Measurements from ENCODE around the gene ARFGAP3. TPM values are rescaled to one million over a fixed set of nuclear protein-coding genes. Genes with fewer than 3 reads are reported as not detected.

The ARFGAP3 gene
- polyA plus RNA-seq, 1 experiment = 69.4 TPM

DNA sequence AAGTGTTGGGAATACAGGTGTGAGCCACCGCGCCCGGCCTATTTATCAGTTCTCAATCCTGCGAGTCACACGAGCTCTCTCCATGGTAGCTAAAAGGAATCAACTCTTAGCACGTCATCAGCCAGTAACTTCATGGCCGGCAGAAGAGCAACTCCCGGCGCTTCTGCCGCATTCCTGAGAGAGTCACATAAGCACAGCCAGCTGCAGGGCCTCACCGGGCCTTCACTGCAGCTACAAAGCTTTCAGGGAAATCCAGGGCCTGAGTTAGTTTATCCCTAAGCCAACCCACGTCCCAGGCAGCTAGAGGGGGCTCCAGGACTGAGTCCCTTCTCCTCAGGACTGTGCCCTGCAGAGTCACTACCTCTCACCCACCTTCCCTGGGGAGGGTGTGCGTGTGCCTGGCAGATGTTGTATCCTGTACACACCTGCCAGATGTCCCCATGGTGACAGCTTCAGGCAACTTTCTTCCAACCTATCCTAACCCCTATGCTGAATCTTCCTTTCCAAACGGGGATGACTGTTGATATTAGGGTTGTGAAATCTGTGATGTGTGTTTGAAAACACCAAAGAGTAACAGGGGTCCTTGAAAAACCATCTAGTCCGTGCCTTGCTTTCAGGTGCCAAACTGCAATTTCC lies 45.9 kb upstream of the ARFGAP3 start:
- Histone ChIP-seq H3K27ac (ENCODE audit: low read depth, low read length) (peak overlapping the region; percentile 65), H3K9me3 (ENCODE audit: control insufficient read depth, insufficient read depth, low read length) (no peaks in the 10 kb centered on the region), H3K4me3 (ENCODE audit: low read depth, low read length) (no peak overlapping the region), H3K27me3 (ENCODE audit: control insufficient read depth, insufficient read depth, low read length) (no peaks in the 10 kb centered on the region)
- ChIA-PET POLR2A (interaction anchor here (1.5 kb wide), 1 partner anchor 87 kb away, joined by 4 read pairs; no protein-coding TSS in a partner anchor), CTCF (interaction anchor here (0.7 to 1.0 kb wide), 2 partner anchors 17 to 19 kb away, joined by 3 to 5 read pairs; no protein-coding TSS in a partner anchor)
- TF ChIP-seq, protein P1, sequence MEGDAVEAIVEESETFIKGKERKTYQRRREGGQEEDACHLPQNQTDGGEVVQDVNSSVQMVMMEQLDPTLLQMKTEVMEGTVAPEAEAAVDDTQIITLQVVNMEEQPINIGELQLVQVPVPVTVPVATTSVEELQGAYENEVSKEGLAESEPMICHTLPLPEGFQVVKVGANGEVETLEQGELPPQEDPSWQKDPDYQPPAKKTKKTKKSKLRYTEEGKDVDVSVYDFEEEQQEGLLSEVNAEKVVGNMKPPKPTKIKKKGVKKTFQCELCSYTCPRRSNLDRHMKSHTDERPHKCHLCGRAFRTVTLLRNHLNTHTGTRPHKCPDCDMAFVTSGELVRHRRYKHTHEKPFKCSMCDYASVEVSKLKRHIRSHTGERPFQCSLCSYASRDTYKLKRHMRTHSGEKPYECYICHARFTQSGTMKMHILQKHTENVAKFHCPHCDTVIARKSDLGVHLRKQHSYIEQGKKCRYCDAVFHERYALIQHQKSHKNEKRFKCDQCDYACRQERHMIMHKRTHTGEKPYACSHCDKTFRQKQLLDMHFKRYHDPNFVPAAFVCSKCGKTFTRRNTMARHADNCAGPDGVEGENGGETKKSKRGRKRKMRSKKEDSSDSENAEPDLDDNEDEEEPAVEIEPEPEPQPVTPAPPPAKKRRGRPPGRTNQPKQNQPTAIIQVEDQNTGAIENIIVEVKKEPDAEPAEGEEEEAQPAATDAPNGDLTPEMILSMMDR (IDR thresholded peaks at IDR 0.05; ENCODE audit: low read depth, low read length) = peak; percentile 50
- DNase-seq (ENCODE audit: low read depth, low spot score) = peak; percentile 66

DNA sequence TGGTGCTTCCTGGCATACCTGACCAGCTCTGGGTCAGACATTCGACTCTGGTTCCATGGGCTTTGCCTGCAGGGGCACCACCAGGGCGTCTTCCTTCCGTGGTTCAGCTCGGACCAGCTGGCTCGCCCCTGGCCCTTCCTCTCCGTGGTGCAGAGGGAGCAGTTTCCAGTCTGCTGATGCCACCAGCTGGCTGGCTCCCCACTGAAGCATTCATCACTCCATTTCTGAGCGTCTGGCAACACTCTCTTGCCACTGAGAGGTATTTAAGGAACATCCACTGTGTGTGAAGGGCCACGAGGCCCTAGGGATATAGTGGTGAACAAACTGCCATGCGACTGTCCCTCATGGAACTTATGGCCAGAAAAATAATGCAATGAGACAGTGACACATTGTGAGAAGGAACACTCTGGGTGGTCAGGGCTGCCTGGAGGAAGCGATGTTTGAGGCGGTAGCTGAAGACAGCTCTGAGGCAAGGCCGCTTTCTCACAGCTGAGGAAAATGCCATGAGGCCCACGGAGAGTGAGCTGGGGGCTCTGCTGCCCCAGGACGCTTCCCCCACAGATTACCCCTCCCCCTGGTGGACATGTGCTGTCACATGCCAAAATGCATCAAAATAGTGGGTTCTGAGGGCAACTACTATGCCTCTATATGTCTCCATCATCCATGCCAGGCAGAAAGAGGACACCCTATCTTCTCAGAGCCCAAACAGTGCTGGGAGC lies 44.9 kb upstream of the ARFGAP3 start:
- H3K27ac ChIP-seq (ENCODE audit: low read depth, low read length) = no peak overlapping the region
- ChIA-PET CTCF (interaction anchor here (0.7 to 1.0 kb wide), 2 partner anchors 18 to 20 kb away, joined by 3 to 5 read pairs; no protein-coding TSS in a partner anchor), POLR2A (interaction anchor here (1.5 kb wide), 1 partner anchor 88 kb away, joined by 4 read pairs; no protein-coding TSS in a partner anchor)
- H3K9me3 ChIP-seq (ENCODE audit: control insufficient read depth, insufficient read depth, low read length) = no peaks in the 10 kb centered on the region
- no peaks in the 10 kb centered on the region for H3K27me3 ChIP-seq (ENCODE audit: control insufficient read depth, insufficient read depth, low read length)
- no peak for DNase-seq (ENCODE audit: low read depth, low spot score)
- TF ChIP-seq, protein P1 (IDR thresholded peaks at IDR 0.05; ENCODE audit: low read depth, low read length) = peak; percentile 26
- no peak overlapping the region for H3K4me3 ChIP-seq (ENCODE audit: low read depth, low read length)

DNA sequence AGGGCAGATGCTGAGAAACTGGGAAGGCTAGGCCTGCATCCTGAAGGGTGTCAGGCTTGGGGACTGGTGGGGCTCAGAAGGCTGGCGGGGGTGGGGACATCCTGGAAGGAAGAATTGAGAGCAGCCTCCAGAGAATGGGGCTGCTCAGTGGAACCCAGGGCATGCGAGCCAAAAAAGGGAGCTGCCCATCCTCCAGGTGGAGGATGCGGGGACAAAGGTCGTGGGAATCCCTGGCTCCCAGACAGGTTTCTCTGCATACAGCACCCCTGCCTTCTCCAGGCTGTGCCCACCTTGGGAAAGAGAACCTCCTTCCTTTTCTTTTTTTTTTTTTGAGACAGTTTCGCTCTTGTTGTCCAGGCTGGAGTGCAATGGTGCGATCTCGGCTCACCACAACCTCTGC lies 40.9 kb upstream of the ARFGAP3 start:
- ChIA-PET POLR2A (no interaction called here), CTCF (interaction anchor here (0.7 kb wide), 1 partner anchor 332 kb away, joined by 5 read pairs; no protein-coding TSS in a partner anchor)
- H3K9me3 ChIP-seq (ENCODE audit: control insufficient read depth, insufficient read depth, low read length) = no peaks in the 10 kb centered on the region
- TF ChIP-seq, protein P1 (IDR thresholded peaks at IDR 0.05; ENCODE audit: low read depth, low read length) = no peak
- DNase-seq (ENCODE audit: low read depth, low spot score) = no peak
- no peak overlapping the region for H3K4me3 ChIP-seq (ENCODE audit: low read depth, low read length)
- no peaks in the 10 kb centered on the region for H3K27me3 ChIP-seq (ENCODE audit: control insufficient read depth, insufficient read depth, low read length)
- no peak overlapping the region for H3K27ac ChIP-seq (ENCODE audit: low read depth, low read length)

DNA sequence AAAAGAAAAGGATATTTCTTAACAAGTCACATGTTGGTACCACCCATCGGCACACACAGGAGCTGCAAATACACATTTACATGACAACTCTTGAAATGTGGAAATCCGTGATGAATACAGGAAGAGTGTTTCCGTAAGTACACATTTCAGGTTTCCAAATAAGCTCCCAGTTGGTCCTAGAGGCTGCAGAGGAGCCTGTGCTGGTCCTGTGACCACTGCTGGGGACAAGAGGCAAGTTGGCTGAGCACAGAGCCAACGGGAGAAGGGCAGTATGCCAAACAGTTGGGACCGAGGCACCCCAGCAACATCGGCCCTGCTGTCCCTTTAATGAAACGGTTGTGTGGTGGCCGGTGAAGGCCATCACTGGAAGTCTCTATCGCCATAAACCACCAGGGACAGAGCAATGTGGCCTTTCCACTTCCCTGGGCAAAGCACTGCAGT lies 38.5 kb upstream of the ARFGAP3 start:
- CTCF ChIA-PET = interaction anchor here (0.5 to 1.2 kb wide), 2 partner anchors 13 to 138 kb away, joined by 3 read pairs; no protein-coding TSS in a partner anchor
- DNase-seq (ENCODE audit: low read depth, low spot score) = no peak
- Histone ChIP-seq H3K27me3 (ENCODE audit: control insufficient read depth, insufficient read depth, low read length) (no peaks in the 10 kb centered on the region), H3K9me3 (ENCODE audit: control insufficient read depth, insufficient read depth, low read length) (no peaks in the 10 kb centered on the region), H3K4me3 (ENCODE audit: low read depth, low read length) (no peak overlapping the region), H3K27ac (ENCODE audit: low read depth, low read length) (no peak overlapping the region)
- TF ChIP-seq, protein P1 (IDR thresholded peaks at IDR 0.05; ENCODE audit: low read depth, low read length) = no peak
- POLR2A ChIA-PET = no interaction called here

DNA sequence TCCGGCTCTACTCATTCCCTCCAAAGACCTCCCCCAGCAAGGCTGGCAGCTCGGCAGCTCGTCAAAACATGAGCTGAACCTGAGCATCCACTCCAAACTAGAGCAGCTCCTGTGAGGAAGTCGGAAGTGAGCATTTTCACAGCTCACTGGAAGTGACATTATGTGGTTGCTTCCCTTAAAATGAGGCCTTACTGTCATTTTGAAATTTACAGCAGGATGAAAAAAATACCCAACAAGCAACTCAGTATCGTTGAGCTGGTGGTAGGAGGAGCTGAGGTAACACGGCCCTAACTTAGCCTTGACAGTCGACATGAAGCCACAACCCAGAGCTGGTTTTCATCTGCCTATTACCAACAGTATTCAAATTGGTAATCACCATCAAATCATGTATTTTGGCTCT lies 38.0 kb upstream of the ARFGAP3 start:
- TF ChIP-seq, protein P1 (IDR thresholded peaks at IDR 0.05; ENCODE audit: low read depth, low read length) = no peak
- DNase-seq (ENCODE audit: low read depth, low spot score) = no peak
- ChIA-PET CTCF (interaction anchor here (1.2 kb wide), 1 partner anchor 139 kb away, joined by 3 read pairs; no protein-coding TSS in a partner anchor), POLR2A (no interaction called here)
- no peaks in the 10 kb centered on the region for H3K9me3 ChIP-seq (ENCODE audit: control insufficient read depth, insufficient read depth, low read length)
- no peaks in the 10 kb centered on the region for H3K27me3 ChIP-seq (ENCODE audit: control insufficient read depth, insufficient read depth, low read length)
- H3K27ac ChIP-seq (ENCODE audit: low read depth, low read length) = no peak overlapping the region
- H3K4me3 ChIP-seq (ENCODE audit: low read depth, low read length) = no peak overlapping the region
